CD4-positive, alpha-beta memory T cell (primary cell): Measurements from ENCODE around the gene P4HB. TPM values are rescaled to one million over a fixed set of nuclear protein-coding genes. Genes with fewer than 3 reads are reported as not detected.

Experiments used
- CTCF ChIA-PET: fragments of 350-600 bp; sonication (Branson Sonifier 250); formaldehyde crosslinking; loops from one replicate; lab custom pipeline; 2021; ENCODE audit warnings: inconsistent platforms; ENCODE audit not compliant: partially characterized antibody; lab: Charles Lee
- POLR2A ChIA-PET: fragments of 350-600 bp; sonication (Branson Sonifier 250); formaldehyde crosslinking; loops from one replicate; lab custom pipeline; 2021; ENCODE audit not compliant: partially characterized antibody; lab: Charles Lee
- DNase-seq, 5 donors: peaks; one replicate each; pipeline versions ENCODE4 v3.0.0 to v3.0.0-alpha.2; 2020 to 2022; ENCODE audit warnings: mixed read lengths in 1 of 5
- H3K27ac ChIP-seq: one replicate; pipeline ENCODE4 v1.7.0; 2013; ENCODE audit warnings: low read depth, low read length
- H3K27me3 ChIP-seq: 2 replicates; pipeline ENCODE4 v1.7.0; 2013; ENCODE audit warnings: mild to moderate bottlenecking, low read length, moderate library complexity; ENCODE audit not compliant: insufficient read depth
- H3K36me3 ChIP-seq: 2 replicates; pipeline ENCODE4 v1.7.0; 2013; ENCODE audit warnings: mild to moderate bottlenecking, low read length, moderate library complexity; ENCODE audit not compliant: insufficient read depth
- H3K4me1 ChIP-seq: 2 replicates; pipeline ENCODE4 v1.7.0; 2013; ENCODE audit warnings: mild to moderate bottlenecking, low read length, moderate library complexity; ENCODE audit not compliant: insufficient read depth
- H3K4me3 ChIP-seq, 2 donors: one replicate each; pipeline ENCODE4 v1.7.0; 2013; ENCODE audit warnings: low read length in 2 of 2, mild to moderate bottlenecking in 1 of 2
- H3K9me3 ChIP-seq, 2 donors: one replicate each; pipeline ENCODE4 v1.7.0; 2013; ENCODE audit warnings: low read length in 2 of 2, control low read depth in 1 of 2; ENCODE audit not compliant: control insufficient read depth in 1 of 2
- H3K27ac Mint-ChIP-seq, 7 donors: one replicate each; pipeline ENCODE4 v1.8.0; 2020 to 2021; ENCODE audit warnings: mixed read lengths in 7 of 7, mild to moderate bottlenecking in 6 of 7, inconsistent platforms in 3 of 7, moderate library complexity in 3 of 7
- H3K27me3 Mint-ChIP-seq, 2 donors: one replicate each; pipeline ENCODE4 v1.8.0; 2020 to 2021; ENCODE audit warnings: mixed read lengths in 2 of 2
- H3K36me3 Mint-ChIP-seq, 2 donors: one replicate each; pipeline ENCODE4 v1.8.0; 2020 to 2021; ENCODE audit warnings: mixed read lengths in 2 of 2, inconsistent platforms in 1 of 2, mild to moderate bottlenecking in 1 of 2
- H3K4me1 Mint-ChIP-seq, 4 donors: one replicate each; pipeline ENCODE4 v1.8.0; 2020 to 2021; ENCODE audit warnings: mixed read lengths in 4 of 4, mild to moderate bottlenecking in 1 of 4
- H3K4me3 Mint-ChIP-seq, 8 donors: one replicate each; pipeline ENCODE4 v1.8.0; 2020 to 2021; ENCODE audit warnings: mixed read lengths in 8 of 8, mild to moderate bottlenecking in 7 of 8, moderate library complexity in 6 of 8, inconsistent platforms in 3 of 8
- H3K9me3 Mint-ChIP-seq, 8 donors: one replicate each; pipeline ENCODE4 v1.8.0; 2020 to 2021; ENCODE audit warnings: mixed read lengths in 8 of 8, mild to moderate bottlenecking in 5 of 8, inconsistent platforms in 3 of 8, moderate library complexity in 1 of 8
- intact Hi-C: fragments of 100-400 bp; cut with micrococcal nuclease; formaldehyde crosslinking; loops from one replicate; pipeline ENCODE4 v1.15.1; 2023
- polyA plus RNA-seq, 2 donors: library from polyadenylated mRNA; unstranded; fragments of 300-500 nt; fragmentation: Illumina TruSeq; gene quantifications; one replicate each; pipeline ENCODE4 v1.2.3, GENCODE V29; 2021
- total RNA-seq, 2 experiments: library from RNA; stranded (reverse); gene quantifications; one replicate each; pipeline ENCODE4 v1.2.3, GENCODE V29; 2021

Gene P4HB
- total and polyA plus RNA-seq, 4 experiments from 2014 or later, result 272 to 409 (median 365) TPM

GRCh38 chr17:81809556-81809998 lies 50.8 kb downstream of the P4HB start:
- H3K9me3 ChIP-seq, result no peaks in the 10 kb centered on the region
- no peaks in the 10 kb centered on the region for H3K9me3 Mint-ChIP-seq
- H3K27me3 ChIP-seq, result no peaks in the 10 kb centered on the region
- H3K4me1 ChIP-seq, result no peaks in the 10 kb centered on the region
- intact Hi-C loops, result no loop called here
- ChIA-PET POLR2A (no interaction called here), CTCF (no interaction called here)
- no peaks in the 10 kb centered on the region for H3K36me3 Mint-ChIP-seq
- no peaks in the 10 kb centered on the region for H3K36me3 ChIP-seq
- H3K27ac ChIP-seq, result no peak overlapping the region
- H3K4me3 Mint-ChIP-seq, result peak overlapping the region in 1 of 8 donors; percentile 15
- peak overlapping the region in 1 of 7 donors; percentile 43 for H3K27ac Mint-ChIP-seq
- no peaks in the 10 kb centered on the region for H3K4me1 Mint-ChIP-seq
- no peak overlapping the region for H3K4me3 ChIP-seq
- no peak for DNase-seq
- H3K27me3 Mint-ChIP-seq, result peaks cover 9 to 17% of the 10 kb centered on the region in 2 donors

GRCh38 chr17:81808778-81809555 lies 51.4 kb downstream of the P4HB start:
- intact Hi-C loops, result no loop called here
- no peaks in the 10 kb centered on the region for H3K4me1 Mint-ChIP-seq
- peak in 1 of 5 donors; percentile 13 for DNase-seq
- no peaks in the 10 kb centered on the region for H3K9me3 ChIP-seq
- H3K9me3 Mint-ChIP-seq, result no peaks in the 10 kb centered on the region
- CTCF ChIA-PET, result no interaction called here
- H3K27ac Mint-ChIP-seq, result no peak overlapping the region
- no peaks in the 10 kb centered on the region for H3K36me3 Mint-ChIP-seq
- H3K27me3 ChIP-seq, result no peaks in the 10 kb centered on the region
- H3K27me3 Mint-ChIP-seq, result peaks cover 9 to 17% of the 10 kb centered on the region in 2 donors
- H3K4me1 ChIP-seq, result no peaks in the 10 kb centered on the region
- no peak overlapping the region for H3K4me3 ChIP-seq
- H3K27ac ChIP-seq, result no peak overlapping the region
- POLR2A ChIA-PET, result no interaction called here
- no peaks in the 10 kb centered on the region for H3K36me3 ChIP-seq
- H3K4me3 Mint-ChIP-seq, result peak overlapping the region in 1 of 8 donors; percentile 48

GRCh38 chr17:81807839-81808238 lies 52.5 kb downstream of the P4HB start:
- H3K4me3 ChIP-seq, result no peak overlapping the region
- Mint-ChIP-seq H3K27me3 (peaks cover 16 to 21% of the 10 kb centered on the region in 2 donors), H3K9me3 (no peaks in the 10 kb centered on the region), H3K4me3 (no peak overlapping the region), H3K36me3 (no peaks in the 10 kb centered on the region), H3K27ac (no peak overlapping the region), H3K4me1 (no peaks in the 10 kb centered on the region)
- no peak overlapping the region for H3K27ac ChIP-seq
- POLR2A ChIA-PET, result no interaction called here
- no peak for DNase-seq
- no peaks in the 10 kb centered on the region for H3K4me1 ChIP-seq
- peaks cover 6% of the 10 kb centered on the region for H3K27me3 ChIP-seq
- H3K9me3 ChIP-seq, result no peaks in the 10 kb centered on the region
- CTCF ChIA-PET, result no interaction called here
- H3K36me3 ChIP-seq, result no peaks in the 10 kb centered on the region
- intact Hi-C loops, result no loop called here

- peaks cover 0 to 3% (median 0%) of the 10 kb centered on the region in 4 donors for H3K4me1 Mint-ChIP-seq
- Histone ChIP-seq H3K4me1 (no peaks in the 10 kb centered on the region), H3K36me3 (no peaks in the 10 kb centered on the region), H3K4me3 (no peak overlapping the region), H3K27ac (no peak overlapping the region), H3K9me3 (no peaks in the 10 kb centered on the region), H3K27me3 (peaks cover 12% of the 10 kb centered on the region)
- peaks cover 22 to 26% of the 10 kb centered on the region in 2 donors for H3K27me3 Mint-ChIP-seq
- no peak for DNase-seq
- POLR2A ChIA-PET, result no interaction called here
- CTCF ChIA-PET, result no interaction called here
- peak overlapping the region in 1 of 8 donors; percentile 37 for H3K4me3 Mint-ChIP-seq
- H3K9me3 Mint-ChIP-seq, result no peaks in the 10 kb centered on the region
- no peak overlapping the region for H3K27ac Mint-ChIP-seq
- intact Hi-C loops, result no loop called here
- no peaks in the 10 kb centered on the region for H3K36me3 Mint-ChIP-seq
Observed at GRCh38 chr17:81807210-81807719, 53.1 kb downstream of the P4HB start.

GRCh38 chr17:81806461-81807209 lies 53.7 kb downstream of the P4HB start:
- H3K36me3 Mint-ChIP-seq, result no peaks in the 10 kb centered on the region
- Histone ChIP-seq H3K27ac (no peak overlapping the region), H3K4me1 (no peaks in the 10 kb centered on the region), H3K36me3 (no peaks in the 10 kb centered on the region), H3K4me3 (no peak overlapping the region), H3K9me3 (no peaks in the 10 kb centered on the region), H3K27me3 (peaks cover 15% of the 10 kb centered on the region)
- ChIA-PET POLR2A (no interaction called here), CTCF (no interaction called here)
- no peaks in the 10 kb centered on the region for H3K9me3 Mint-ChIP-seq
- intact Hi-C loops, result no loop called here
- DNase-seq, result no peak
- H3K4me3 Mint-ChIP-seq, result no peak overlapping the region
- H3K27me3 Mint-ChIP-seq, result peaks cover 26 to 33% of the 10 kb centered on the region in 2 donors
- no peak overlapping the region for H3K27ac Mint-ChIP-seq
- peaks cover 0 to 3% (median 0%) of the 10 kb centered on the region in 4 donors for H3K4me1 Mint-ChIP-seq

- no peak for DNase-seq
- H3K27me3 ChIP-seq, result peaks cover 15% of the 10 kb centered on the region
- no peaks in the 10 kb centered on the region for H3K4me1 ChIP-seq
- CTCF ChIA-PET, result no interaction called here
- no peaks in the 10 kb centered on the region for H3K9me3 ChIP-seq
- no peaks in the 10 kb centered on the region for H3K36me3 Mint-ChIP-seq
- H3K4me3 Mint-ChIP-seq, result no peak overlapping the region
- H3K27me3 Mint-ChIP-seq, result peaks cover 30 to 37% of the 10 kb centered on the region in 2 donors
- no peak overlapping the region for H3K27ac ChIP-seq
- no peak overlapping the region for H3K27ac Mint-ChIP-seq
- no peak overlapping the region for H3K4me3 ChIP-seq
- intact Hi-C loops, result no loop called here
- POLR2A ChIA-PET, result no interaction called here
- no peaks in the 10 kb centered on the region for H3K9me3 Mint-ChIP-seq
- peaks cover 0 to 3% (median 0%) of the 10 kb centered on the region in 4 donors for H3K4me1 Mint-ChIP-seq
- H3K36me3 ChIP-seq, result no peaks in the 10 kb centered on the region
Observed at GRCh38 chr17:81805707-81806460, 54.5 kb downstream of the P4HB start.
